ENCODE data around the gene SSH2. TPM values are rescaled to one million over a fixed set of nuclear protein-coding genes. Genes with fewer than 3 reads are reported as not detected.

SSH2 gene
- total and polyA plus RNA-seq, 2 of the 13 experiments (the other 11 are each of a cell fraction or from before 2014, with no cell fraction given): 6.0 to 6.4 TPM

DNA sequence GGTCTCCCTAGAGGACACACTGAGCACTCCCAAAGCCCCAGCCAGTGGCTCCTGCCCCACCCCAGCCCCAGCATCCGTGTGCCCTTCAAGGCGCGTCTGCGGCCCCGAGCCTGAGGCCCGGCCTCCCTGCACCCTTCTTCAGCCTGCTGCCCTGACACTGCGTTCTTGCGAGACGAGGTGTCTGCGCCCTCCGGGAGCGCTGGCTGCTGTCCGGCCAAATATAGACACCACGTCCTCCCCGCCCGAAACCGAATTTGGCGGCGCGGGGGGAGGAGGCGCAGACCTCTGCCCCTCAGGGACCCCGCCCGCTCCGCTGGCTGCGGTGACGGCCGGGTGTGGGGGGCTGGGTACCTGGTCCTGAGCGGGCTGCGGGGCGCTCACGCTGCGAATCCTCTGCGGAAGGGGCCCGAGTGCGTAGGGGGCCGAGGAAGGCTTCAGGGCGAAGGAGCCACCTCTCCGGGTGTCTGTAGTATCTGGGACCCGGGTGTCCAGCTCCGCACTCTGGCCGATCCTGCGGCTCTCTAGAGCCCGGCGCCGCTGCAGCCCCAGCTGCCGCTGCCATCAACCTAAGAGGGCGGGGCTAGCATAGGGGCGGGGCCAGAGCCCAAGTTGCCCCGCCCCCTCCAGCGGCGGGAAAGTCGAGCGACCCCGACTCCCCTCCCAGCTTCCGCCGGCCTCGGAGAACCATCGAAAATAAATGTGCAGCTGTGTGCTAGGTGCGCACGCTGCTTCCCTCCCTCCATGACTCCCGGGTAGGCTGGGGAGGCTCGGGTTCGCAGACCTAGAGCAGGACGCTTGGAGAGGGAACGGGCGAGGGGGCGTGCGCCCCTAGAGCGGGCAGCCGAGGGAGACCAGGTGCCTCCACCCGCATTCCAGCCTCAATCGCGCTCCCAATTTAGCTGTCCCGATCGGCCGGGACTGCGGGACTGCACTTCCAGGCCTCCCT lies 307.4 kb downstream of the SSH2 start, which contains the start of gene CORO6 (continued):
- TF ChIP-seq, protein P1, sequence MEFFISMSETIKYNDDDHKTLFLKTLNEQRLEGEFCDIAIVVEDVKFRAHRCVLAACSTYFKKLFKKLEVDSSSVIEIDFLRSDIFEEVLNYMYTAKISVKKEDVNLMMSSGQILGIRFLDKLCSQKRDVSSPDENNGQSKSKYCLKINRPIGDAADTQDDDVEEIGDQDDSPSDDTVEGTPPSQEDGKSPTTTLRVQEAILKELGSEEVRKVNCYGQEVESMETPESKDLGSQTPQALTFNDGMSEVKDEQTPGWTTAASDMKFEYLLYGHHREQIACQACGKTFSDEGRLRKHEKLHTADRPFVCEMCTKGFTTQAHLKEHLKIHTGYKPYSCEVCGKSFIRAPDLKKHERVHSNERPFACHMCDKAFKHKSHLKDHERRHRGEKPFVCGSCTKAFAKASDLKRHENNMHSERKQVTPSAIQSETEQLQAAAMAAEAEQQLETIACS (CRISPR knock-in tag; IDR thresholded peaks at IDR 0.05): no peak
- no peak for TF ChIP-seq HNRNPUL1 (IDR thresholded peaks at IDR 0.05; ENCODE audit: low read depth, low read length)
- no peak for TF ChIP-seq ESRRA (CRISPR knock-in tag; IDR thresholded peaks at IDR 0.05; ENCODE audit: low read depth)
- TF ChIP-seq, protein P2, sequence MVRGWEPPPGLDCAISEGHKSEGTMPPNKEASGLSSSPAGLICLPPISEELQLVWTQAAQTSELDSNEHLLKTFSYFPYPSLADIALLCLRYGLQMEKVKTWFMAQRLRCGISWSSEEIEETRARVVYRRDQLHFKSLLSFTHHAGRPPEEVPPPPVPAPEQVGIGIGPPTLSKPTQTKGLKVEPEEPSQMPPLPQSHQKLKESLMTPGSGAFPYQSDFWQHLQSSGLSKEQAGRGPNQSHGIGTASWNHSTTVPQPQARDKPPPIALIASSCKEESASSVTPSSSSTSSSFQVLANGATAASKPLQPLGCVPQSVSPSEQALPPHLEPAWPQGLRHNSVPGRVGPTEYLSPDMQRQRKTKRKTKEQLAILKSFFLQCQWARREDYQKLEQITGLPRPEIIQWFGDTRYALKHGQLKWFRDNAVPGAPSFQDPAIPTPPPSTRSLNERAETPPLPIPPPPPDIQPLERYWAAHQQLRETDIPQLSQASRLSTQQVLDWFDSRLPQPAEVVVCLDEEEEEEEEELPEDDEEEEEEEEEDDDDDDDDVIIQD (CRISPR knock-in tag; IDR thresholded peaks at IDR 0.05; ENCODE audit: low read depth): no peak
- no peak for TF ChIP-seq FOXM1 (CRISPR knock-in tag; IDR thresholded peaks at IDR 0.05)
- TF ChIP-seq ATM (IDR thresholded peaks at IDR 0.05; ENCODE audit: borderline replicate concordance): no peak
- TF ChIP-seq, protein P3, sequence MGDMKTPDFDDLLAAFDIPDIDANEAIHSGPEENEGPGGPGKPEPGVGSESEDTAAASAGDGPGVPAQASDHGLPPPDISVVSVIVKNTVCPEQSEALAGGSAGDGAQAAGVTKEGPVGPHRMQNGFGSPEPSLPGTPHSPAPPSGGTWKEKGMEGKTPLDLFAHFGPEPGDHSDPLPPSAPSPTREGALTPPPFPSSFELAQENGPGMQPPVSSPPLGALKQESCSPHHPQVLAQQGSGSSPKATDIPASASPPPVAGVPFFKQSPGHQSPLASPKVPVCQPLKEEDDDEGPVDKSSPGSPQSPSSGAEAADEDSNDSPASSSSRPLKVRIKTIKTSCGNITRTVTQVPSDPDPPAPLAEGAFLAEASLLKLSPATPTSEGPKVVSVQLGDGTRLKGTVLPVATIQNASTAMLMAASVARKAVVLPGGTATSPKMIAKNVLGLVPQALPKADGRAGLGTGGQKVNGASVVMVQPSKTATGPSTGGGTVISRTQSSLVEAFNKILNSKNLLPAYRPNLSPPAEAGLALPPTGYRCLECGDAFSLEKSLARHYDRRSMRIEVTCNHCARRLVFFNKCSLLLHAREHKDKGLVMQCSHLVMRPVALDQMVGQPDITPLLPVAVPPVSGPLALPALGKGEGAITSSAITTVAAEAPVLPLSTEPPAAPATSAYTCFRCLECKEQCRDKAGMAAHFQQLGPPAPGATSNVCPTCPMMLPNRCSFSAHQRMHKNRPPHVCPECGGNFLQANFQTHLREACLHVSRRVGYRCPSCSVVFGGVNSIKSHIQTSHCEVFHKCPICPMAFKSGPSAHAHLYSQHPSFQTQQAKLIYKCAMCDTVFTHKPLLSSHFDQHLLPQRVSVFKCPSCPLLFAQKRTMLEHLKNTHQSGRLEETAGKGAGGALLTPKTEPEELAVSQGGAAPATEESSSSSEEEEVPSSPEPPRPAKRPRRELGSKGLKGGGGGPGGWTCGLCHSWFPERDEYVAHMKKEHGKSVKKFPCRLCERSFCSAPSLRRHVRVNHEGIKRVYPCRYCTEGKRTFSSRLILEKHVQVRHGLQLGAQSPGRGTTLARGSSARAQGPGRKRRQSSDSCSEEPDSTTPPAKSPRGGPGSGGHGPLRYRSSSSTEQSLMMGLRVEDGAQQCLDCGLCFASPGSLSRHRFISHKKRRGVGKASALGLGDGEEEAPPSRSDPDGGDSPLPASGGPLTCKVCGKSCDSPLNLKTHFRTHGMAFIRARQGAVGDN (CRISPR knock-in tag; IDR thresholded peaks at IDR 0.05): peak; percentile 83
- TF ChIP-seq MAFK (conservative IDR thresholded peaks at IDR 0.05 in 1 of 2, IDR thresholded peaks at IDR 0.05 in 1 of 2; ENCODE audit: low read length in 2 of 2): no peak
- TF ChIP-seq ZNF264 (CRISPR knock-in tag; IDR thresholded peaks at IDR 0.05): no peak
- no peak for TF ChIP-seq MED1 (CRISPR knock-in tag; IDR thresholded peaks at IDR 0.05)
- TF ChIP-seq, protein P4, sequence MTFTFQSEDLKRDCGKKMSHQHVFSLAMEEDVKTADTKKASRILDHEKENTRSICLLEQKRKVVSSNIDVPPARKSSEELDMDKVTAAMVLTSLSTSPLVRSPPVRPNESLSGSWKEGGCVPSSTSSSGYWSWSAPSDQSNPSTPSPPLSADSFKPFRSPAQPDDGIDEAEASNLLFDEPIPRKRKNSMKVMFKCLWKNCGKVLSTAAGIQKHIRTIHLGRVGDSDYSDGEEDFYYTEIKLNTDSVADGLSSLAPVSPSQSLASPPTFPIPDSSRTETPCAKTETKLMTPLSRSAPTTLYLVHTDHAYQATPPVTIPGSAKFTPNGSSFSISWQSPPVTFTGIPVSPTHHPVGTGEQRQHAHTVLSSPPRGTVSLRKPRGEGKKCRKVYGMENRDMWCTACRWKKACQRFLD (CRISPR knock-in tag; IDR thresholded peaks at IDR 0.05; ENCODE audit: borderline replicate concordance): 0 out of 2 replicates have a peak, but pooled peaks have one; percentile 24
- TF ChIP-seq, protein P5, sequence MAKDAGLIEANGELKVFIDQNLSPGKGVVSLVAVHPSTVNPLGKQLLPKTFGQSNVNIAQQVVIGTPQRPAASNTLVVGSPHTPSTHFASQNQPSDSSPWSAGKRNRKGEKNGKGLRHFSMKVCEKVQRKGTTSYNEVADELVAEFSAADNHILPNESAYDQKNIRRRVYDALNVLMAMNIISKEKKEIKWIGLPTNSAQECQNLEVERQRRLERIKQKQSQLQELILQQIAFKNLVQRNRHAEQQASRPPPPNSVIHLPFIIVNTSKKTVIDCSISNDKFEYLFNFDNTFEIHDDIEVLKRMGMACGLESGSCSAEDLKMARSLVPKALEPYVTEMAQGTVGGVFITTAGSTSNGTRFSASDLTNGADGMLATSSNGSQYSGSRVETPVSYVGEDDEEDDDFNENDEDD (CRISPR knock-in tag; IDR thresholded peaks at IDR 0.05; ENCODE audit: borderline replicate concordance): peak; percentile 86; the same call in 1 of the 2 replicates
- no peak for TF ChIP-seq ZNF761 (CRISPR knock-in tag; conservative IDR thresholded peaks at IDR 0.05)
- no peak for TF ChIP-seq PRPF4 (IDR thresholded peaks at IDR 0.05; ENCODE audit: low read depth, low read length, poor library complexity, severe bottlenecking)
- no peak for TF ChIP-seq ZBTB42 (CRISPR knock-in tag; IDR thresholded peaks at IDR 0.05)
- TF ChIP-seq, protein P6, sequence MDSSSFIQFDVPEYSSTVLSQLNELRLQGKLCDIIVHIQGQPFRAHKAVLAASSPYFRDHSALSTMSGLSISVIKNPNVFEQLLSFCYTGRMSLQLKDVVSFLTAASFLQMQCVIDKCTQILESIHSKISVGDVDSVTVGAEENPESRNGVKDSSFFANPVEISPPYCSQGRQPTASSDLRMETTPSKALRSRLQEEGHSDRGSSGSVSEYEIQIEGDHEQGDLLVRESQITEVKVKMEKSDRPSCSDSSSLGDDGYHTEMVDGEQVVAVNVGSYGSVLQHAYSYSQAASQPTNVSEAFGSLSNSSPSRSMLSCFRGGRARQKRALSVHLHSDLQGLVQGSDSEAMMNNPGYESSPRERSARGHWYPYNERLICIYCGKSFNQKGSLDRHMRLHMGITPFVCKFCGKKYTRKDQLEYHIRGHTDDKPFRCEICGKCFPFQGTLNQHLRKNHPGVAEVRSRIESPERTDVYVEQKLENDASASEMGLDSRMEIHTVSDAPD (CRISPR knock-in tag; IDR thresholded peaks at IDR 0.05): no peak
- 0 out of 2 replicates have a peak, but pooled peaks have one; percentile 22 for TF ChIP-seq ZMYM4 (CRISPR knock-in tag; IDR thresholded peaks at IDR 0.05)

Data from HepG2 (cell line).